EH (cell line): ENCODE results near the gene COL6A3.

ENCODE experiments used
- DNase-seq: peaks from one replicate; pipeline ENCODE4 v3.0.0-alpha.2; 2015; ENCODE audit warnings: low read depth

Gene COL6A3

DNA sequence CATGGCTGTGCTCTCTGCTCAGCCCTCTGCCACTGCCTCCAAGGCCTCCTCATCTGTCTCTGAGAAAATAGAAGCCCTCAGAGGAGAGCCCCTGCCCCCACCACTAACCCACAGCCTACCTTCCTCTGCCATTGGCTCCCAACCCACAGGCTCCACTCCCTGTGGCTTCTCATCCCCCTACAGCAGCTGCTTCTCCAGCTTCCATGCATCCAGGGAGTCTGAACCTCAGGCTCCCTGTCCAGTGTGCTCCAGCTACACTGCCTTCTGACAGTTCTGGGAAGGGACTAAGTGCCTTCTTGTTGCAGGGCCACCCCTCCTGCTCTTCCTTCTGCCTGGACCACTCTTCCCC lies 29.3 kb downstream of the COL6A3 start:
- DNase-seq, result no peak

DNA sequence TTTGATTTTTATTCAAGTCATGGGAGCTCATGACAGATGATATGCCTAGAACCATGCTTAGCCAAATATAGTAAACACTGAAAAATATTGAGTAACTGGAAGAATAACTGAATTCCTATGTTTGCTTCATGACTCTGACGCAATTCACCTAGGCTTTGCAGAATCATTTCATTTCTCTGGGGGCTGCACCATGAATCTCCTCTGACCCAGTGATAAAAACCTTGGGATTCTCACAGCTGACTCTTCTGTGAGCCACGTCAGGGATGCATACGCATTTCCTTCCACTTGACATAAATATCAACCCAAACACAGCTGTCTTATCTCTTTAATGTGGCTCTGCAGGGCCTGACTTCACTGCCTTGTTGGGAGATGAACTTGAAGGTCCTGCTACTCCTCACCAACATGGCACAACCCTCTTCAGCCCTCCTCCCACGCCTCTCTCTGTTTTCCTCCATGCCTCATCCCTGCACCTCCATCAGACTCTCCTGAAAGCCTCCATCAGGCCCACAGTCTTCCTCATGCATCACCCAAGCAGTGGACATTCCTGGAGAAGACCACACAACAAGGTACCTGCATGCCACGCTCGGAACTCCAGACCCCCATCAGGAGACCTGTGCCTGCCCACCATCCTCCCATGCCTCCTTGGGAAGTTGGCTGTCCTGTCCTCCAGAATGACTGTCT lies 29.8 kb downstream of the COL6A3 start:
- DNase-seq, result peak; percentile 55

DNA sequence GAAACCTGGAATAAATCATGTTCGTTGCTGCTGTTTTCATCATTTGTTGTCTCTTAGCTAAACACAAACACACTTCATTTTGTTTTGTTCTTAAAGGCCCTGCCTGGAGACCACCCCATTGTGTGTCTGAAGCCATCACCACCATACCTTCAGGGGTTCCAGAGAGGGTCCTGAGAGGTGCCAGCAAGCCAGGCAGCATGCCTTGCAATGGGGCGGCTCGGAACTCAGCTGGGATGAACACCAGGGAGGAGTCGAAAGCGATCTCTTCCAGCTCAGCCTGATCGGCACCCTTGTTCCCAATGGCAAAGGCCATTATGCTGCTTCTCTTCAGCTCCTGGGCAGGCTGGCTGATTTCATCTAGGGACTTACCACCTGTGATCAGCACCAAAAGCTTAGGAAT lies 33.2 kb downstream of the COL6A3 start:
- no peak for DNase-seq

DNA sequence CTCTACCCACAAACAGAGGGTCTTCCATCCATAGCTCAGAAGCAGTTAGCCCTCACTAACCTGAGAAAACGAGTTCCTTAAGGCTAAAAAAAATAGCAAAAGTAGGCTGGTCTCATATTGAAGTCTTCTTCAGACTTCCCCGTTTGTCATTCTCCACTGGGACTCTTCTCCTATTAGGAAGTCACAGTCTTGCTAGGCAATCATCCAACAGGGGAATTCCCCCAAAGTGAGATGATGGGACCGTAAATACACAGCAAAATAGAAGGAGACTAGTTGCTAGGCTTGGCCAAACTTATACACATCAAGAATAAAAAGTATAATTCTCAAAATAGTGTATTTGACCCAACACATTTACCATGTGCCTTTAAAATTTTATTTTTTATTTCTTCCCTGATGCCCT lies 34.3 kb downstream of the COL6A3 start:
- peak; percentile 36 for DNase-seq

DNA sequence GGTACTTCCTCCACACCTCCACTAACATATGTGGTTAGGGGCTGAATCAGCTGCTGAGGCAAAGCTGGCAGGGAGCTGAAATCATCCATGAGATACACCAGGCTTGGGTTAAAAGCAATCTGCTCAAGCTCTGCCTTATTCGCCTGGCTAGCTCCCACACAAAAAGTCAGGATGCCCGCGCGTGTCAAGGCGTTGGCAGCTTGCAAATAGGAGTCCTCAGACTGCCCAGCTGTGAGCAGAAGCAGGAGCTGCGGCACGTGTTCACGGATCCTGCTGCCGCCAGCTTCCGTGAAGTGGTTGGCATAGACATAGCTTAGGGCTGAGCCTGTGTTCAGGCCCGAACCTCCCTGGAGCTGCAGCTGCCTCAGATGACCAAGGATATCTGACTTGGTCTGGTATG lies 35.3 kb downstream of the COL6A3 start:
- no peak for DNase-seq

DNA sequence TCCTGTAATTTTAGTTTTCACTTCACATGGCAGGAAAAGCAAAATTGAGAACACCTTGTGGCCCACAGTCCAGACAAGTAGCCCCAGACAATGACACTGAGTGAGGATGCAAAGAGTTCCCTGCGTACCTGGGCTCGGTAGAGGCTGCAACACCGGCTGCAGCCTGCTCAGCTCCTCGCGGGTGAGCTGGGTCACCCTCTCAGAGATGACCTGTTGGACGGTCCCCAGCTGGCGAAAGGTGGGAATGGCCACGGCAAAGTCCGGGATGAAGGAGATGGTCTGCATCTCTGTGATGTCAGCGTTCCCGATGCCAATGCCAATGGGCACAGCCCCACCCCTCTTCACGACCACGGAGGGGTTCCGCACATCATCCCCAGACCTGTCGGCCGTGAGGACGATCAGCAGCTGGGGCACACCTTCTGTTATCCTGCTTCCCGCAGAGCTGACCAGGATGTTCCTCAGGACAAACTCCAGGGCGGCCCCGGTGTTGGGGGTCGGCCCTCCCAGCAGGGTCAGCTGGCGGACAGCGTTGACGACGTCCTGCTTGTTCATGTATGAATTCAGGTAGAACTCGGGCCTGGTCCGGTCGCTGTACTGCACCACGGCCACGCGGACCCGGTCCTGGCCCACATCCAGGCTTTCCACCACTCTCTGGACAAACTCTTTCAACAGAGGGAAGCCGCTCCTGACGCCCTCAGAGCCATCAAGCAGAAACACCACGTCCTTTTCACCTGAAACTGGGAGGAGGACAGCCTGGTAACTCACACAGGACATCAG lies 39.5 kb downstream of the COL6A3 start:
- DNase-seq, result no peak

DNA sequence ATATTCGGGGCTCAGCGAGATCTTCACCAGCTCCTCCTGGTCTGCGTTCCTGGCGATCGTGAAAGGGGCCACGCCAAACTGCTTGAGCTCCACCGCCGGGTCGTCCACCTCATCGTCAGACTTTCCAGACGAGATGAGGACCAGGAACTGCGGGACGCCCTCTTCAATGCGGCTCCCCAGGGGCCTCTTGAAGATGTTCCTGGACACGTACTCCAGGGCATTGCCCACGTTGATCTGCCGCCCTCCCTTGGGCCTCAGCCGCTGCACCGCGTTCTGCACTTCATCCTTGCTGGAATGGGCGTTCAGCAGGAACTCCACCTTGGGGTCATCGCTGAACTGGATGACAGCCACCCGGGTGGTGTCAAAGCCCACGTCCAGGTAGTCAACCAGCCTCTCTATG lies 42.1 kb downstream of the COL6A3 start:
- no peak for DNase-seq

DNA sequence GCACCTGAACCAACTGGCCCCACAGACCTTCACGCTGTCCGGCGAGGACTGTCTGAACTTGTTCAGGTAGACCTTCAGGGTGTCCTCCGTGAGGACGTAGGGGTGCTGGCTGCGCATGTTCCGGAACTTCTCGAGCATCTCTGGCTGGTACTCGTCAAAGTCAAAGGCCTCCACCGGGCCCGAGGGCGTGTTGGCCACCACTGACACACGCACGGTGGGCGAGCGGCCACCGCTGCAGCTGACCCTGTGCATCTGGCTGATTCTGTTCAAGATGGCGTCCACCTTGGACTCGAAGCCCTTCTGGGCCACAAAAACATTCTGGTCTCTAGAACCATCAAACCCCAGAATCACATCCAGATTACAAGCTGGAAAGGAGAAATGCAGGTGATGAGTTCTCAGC lies 48.3 kb downstream of the COL6A3 start:
- DNase-seq, result no peak

DNA sequence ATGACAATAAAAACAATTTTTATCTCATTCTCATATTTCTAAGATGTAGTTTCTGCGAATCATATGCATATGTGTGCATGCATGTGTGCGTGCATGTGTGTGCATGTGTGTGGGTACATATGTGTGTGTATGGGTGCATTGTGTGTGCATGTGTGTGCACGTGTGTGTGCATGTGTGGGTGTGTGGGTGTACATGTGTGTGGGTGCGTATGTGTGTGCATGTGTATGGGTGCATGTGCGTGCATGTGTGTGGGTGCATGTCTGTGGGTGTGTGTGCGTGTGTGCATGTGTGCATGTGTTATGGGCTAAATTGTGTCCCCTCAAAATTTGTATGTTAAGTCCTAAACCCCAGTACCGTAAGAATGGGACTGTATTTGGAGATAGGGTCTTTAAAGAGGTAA lies 49.3 kb downstream of the COL6A3 start:
- no peak for DNase-seq

DNA sequence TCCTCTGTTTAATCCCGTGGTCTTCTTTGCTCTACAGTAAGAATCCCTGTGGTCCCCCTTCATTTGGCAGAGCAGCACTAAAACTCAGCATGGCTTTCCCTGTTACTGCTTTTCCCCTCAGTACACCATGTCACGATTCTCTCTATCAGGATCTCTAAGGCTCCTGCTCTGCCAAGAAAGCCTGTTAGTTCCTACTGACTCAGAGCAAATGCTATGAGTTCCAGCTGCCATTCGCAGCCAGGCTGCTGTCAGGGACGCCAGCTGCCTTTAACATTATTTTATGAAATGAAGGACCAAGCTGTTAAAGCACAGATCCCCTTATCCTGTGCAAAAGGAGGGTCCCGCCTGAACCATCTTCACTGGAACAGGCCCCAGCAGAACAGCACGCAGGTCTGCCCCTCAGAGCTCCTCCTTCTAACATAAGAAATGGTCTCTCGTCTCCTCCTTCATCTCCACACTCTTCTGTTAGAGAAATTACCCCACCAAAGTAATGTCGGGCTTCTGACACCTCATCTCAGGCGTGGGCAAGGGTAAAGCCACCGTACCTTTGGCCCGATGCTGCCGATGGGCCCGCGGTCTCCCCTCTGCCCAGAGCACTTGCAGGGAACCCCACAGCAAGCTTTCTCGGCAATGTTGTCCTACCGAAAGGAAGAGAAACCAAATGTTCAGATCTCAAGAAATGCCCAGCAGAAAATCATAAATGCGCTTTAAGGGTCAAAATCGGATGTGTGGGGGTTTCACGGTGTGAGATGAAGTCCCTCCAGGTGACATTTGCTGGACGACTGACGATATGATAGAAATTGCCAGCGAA lies 52.6 kb downstream of the COL6A3 start:
- peak; percentile 48 for DNase-seq

DNA sequence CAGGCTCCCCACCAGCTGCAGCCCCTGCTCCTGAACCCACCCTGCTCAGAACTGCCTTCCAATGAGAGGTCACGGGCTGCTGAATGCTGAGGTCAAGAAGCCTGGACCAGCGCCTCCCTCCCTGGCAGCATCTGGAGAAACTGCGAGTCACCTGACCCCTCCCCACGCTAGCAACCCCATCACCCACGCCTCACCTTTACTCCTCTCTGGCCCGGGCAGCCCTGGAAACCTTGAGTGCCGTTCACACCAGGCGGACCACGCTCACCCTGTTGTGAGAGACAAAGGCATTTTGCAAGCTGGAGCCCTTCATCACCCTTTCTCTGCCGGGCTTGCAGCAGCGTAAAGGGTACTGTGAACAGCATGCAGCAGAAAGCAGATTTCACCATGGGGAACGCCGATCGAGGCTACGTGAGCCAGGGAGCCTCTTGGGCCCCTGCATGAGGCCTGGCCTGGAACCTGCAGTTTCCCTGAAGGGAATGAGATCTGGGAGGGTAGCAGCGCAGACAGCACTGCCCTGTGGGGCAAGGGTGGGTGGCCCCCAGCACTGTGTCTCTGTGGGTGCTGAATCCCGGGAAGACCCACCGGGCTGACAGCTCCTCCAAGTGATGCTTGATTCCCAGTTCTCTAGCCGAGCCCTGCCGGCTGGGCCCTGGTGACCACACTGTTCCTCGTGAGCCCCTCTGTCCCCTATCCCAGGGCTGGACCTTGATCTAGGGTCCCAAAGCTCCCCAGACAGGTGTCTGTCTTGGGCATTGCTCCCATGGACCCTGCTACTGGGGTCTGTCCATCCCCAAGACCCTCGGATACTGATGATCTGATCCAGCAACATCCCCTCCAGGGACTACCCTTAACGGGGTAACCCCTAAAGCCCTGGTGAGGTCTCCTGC lies 53.8 kb downstream of the COL6A3 start:
- no peak for DNase-seq

DNA sequence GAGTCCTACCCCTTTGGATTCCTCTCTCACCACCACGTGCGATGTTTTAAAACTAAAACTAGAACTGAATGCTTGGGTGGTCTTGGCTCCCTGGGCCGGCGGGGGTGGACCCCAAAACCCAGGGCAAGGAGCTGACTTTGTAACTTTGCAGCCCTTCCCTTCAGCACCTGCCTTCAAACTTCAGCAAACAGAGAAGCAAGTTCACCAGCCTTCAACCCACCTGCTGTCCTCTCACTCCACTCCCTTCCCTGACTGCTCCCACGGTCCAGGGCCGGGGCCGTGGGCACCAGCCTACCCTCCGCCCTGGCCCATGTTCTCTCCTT lies 54.5 kb downstream of the COL6A3 start:
- no peak for DNase-seq

DNA sequence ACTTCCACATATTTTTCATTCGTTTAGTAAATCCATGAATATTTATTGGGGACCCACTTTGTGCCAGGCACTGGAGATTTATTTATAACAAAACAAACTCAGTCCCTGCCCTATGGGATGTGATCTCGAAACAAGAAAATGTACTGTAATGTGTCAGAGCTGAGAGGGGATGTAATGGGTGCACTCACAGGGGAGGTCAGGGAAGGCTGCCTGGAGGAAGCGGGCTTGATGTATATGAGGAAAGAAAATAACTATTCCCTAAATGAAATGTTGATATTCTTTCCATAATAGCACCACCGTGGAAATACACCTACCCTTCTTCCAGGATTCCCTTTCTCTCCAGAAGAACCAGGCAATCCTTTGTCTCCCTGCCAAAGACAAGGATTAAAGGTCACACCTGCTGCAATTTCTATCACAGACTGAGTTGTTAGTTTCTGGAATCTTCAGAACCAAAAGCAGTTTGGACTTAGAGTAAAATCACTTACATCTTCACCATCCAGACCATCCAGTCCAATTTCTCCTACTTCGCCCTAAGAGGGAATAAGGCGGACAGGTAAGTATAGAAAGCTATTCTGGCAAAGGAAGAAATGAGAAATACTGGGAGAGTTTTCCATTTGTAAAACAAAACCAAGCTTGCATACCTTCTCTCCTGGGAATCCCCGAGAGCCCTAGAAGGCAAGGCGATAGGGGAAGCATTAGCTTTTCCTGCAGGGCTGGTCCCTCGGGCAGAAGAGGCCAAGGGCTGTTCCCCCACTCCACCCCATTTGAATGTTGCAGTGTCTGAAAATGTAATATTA lies 55.0 kb downstream of the COL6A3 start:
- peak; percentile 41 for DNase-seq

DNA sequence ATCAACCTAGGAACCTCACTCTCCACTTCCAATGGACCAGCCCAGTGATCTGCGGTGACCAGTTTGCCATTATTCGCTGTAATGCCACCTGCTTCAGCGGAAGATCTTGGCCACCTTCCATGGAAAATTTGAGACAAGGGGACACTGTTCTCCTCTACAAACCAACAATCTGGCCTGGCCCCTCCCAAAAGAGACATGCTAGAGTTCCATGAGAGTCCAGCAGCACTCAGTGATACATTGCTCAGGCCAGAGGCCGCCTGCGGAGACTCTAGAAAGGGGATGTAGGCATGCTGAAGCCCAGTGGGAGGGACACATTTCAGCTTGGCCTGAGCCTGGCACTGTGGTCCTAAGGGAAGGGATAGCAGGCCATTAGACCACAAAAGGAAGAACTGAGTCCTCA lies 58.3 kb downstream of the COL6A3 start:
- DNase-seq, result no peak

DNA sequence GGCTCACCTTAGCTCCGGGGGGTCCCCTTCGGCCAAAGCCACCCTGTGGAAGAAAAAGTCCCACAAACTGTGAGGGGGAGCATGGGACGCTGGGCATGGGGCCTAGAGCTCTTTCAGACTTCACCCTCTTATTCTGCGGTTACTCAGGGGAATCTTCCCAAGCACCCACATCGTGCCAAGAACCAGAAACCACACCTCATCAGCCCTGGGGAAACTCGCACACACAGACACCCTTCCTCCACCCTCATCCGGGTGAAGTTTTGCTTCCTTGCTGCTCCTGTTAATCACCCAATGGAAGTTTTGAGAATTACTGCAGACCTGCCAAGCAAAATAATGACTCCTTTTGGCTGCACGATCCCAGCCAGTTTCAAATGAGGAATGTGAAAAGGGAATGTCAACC lies 59.1 kb downstream of the COL6A3 start:
- peak; percentile 93 for DNase-seq

DNA sequence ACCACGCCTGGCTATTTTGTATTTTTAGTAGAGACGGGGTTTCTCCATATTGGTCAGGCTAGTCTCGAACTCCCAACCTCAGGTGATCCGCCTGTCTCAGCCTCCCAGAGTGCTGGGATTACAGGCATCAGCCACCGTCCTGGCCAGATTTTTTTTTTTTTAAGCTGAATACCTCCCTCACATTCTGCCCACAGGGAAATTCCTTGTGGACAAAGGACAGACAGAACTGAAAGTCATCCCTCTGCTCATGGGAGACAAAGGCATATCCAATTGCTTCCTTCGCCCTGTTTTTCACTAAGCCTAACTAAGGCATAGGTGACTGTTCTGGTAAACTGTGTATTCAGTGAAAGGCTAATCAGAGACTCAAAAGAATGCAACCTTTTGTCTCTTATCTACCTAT lies 59.8 kb downstream of the COL6A3 start:
- DNase-seq, result peak; percentile 50

DNA sequence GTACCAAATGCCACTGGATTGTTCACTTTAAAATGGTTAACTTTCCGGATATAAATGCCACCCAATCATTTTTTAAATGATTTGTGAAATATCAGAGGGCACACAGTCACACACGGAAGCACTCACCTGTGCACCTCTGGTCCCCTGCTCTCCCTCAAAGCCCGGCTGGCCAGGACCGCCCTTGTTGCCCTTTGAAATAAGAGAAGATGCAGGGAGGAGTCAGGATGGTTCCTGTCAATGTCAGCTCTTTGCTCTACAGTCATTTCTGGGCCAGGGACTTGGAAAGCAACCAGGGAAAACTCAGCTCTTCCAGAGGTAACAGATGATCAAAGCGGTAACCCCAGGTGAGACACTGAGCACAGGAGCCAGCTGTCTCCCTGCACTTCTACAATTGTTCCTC lies 60.7 kb downstream of the COL6A3 start:
- no peak for DNase-seq

DNA sequence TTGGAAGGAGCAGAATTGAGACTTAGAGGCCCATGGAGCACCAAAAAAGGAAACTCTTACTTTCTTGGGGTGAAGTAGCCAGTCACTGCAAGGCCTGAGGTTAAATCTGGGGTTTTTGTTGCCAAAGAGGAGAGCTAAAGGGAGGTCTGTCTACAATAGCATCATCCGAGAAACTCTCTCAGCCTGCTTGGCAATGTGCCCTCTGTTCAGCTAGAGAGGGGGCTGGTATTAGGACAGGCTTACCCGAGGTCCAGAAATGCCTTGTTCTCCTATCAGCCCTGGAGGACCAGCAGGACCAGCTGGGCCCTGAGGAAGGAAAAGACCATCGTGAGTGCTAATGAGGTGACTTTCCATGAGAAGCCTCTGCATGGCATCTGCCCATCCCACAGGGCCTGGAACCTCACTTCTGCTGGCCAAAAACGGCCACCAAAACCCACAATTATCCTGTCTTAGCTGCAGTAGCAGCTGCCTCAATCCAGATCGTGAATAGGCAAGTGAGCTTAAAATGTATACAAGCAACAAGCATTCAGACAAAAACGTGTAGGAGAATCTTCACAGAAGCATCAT lies 61.6 kb downstream of the COL6A3 start:
- peak; percentile 45 for DNase-seq

DNA sequence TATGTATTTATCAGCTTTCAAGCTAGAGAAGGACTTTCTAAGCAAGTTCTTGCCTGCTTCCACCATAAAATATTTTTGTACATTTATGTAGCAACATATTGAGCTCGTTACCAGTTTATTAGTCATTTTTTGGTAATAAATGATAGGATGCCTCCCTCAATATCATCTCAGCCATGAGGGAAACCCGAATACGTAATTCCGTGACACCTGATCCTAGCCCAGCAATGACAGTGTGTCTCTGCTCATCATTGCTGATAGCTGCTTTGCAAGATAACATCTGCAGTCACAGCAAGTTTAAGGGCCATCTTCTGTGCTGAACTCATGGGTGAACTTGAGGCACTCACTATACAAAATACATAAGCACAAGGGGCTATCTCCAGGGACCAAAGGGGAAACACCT lies 62.2 kb downstream of the COL6A3 start:
- no peak for DNase-seq

DNA sequence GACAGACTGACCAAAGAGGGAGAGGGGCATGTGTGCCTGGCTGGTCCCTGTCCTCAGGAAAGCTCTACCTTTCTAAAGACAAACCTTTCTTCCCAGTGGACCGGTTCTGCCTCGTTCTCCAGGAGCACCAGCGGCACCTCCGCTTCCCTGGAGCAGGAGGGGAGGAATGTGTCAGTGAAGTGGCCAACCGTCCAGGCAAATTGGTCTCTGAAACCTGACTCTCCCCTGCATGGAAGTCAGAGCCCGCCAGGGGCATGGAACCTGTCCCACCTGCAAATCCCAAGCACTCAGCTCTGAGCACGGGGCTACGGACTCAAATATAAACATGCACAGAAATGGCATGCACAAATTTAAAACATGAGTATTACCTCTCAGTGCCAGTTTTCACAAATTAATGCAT lies 62.9 kb downstream of the COL6A3 start:
- no peak for DNase-seq

DNA sequence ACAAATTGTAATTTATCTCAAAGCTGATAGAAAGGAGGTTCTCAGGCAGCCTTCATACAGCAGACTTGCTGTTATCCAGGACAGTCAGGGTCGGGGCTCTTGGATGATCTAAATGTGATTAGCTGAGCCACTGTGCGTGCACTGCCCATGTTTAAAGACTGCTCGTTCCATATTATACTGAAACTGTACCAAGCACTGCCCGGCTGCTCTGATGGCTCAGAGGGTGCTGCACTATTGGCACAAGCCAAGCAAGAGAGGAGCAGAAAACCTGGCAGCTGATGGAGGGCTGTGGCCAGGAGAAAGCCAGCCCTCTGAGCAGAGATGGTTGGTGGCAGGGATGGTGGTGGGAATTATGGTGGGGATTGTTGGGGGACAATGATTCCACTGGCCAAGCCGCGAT lies 63.4 kb downstream of the COL6A3 start:
- DNase-seq, result no peak
